Ishikawa (cell line): Measurements from ENCODE around the gene CCNI.

Source experiments
- CEBPB ChIP-seq: IDR thresholded peaks from 2 replicates; pipeline ENCODE4 v1.6.1; 2012
- CREB1 ChIP-seq: IDR thresholded peaks from 2 replicates; pipeline ENCODE4 v1.6.1; 2012; ENCODE audit warnings: low read depth
- EGR1 ChIP-seq: IDR thresholded peaks from 2 replicates; pipeline ENCODE4 v1.6.1; 2012
- EP300 ChIP-seq: IDR thresholded peaks from 2 replicates; pipeline ENCODE4 v1.6.1; 2012; ENCODE audit warnings: borderline replicate concordance
- FOXM1 ChIP-seq: IDR thresholded peaks from 2 replicates; pipeline ENCODE4 v1.6.1; 2012; ENCODE audit warnings: low read depth, borderline replicate concordance
- MAX ChIP-seq: IDR thresholded peaks from 2 replicates; pipeline ENCODE4 v1.6.1; 2012
- NFIC ChIP-seq: IDR thresholded peaks from 2 replicates; pipeline ENCODE4 v1.6.1; 2012
- RAD21 ChIP-seq: IDR thresholded peaks from 2 replicates; pipeline ENCODE4 v1.6.1; 2012; ENCODE audit warnings: low read depth
- REST ChIP-seq: IDR thresholded peaks from 2 replicates; pipeline ENCODE4 v1.6.1; 2012; ENCODE audit warnings: low read depth, mild to moderate bottlenecking
- TAF1 ChIP-seq: IDR thresholded peaks from 2 replicates; pipeline ENCODE4 v1.6.1; 2012; ENCODE audit warnings: low read depth, mild to moderate bottlenecking
- TCF12 ChIP-seq: IDR thresholded peaks from 2 replicates; pipeline ENCODE4 v1.6.1; 2012; ENCODE audit warnings: low read depth
- TEAD4 ChIP-seq: IDR thresholded peaks from 2 replicates; pipeline ENCODE4 v1.6.1; 2012
- USF1 ChIP-seq: IDR thresholded peaks from 2 replicates; pipeline ENCODE4 v1.6.1; 2012
- YY1 ChIP-seq: IDR thresholded peaks from 2 replicates; pipeline ENCODE4 v1.6.1; 2012; ENCODE audit warnings: low read depth
- ZBTB7A ChIP-seq: IDR thresholded peaks from 2 replicates; pipeline ENCODE4 v1.6.1; 2012; ENCODE audit warnings: low read depth

Gene CCNI

GRCh38 chr4:77100234-77100633 is 24.4 kb upstream of the CCNI start:
- TF ChIP-seq REST: no peak
- TF ChIP-seq MAX: no peak
- no peak for TF ChIP-seq CREB1
- TF ChIP-seq EGR1: no peak
- no peak for TF ChIP-seq TEAD4
- no peak for TF ChIP-seq RAD21
- TF ChIP-seq ZBTB7A: no peak
- no peak for TF ChIP-seq USF1
- TF ChIP-seq FOXM1: no peak
- TF ChIP-seq NFIC: no peak
- no peak for TF ChIP-seq TAF1

GRCh38 chr4:77097611-77098010 is 21.8 kb upstream of the CCNI start:
- no peak for TF ChIP-seq NFIC
- no peak for TF ChIP-seq EGR1
- no peak for TF ChIP-seq TEAD4
- TF ChIP-seq CREB1: no peak
- TF ChIP-seq TCF12: no peak
- TF ChIP-seq YY1: no peak
- no peak for TF ChIP-seq TAF1
- no peak for TF ChIP-seq EP300
- TF ChIP-seq REST: no peak
- no peak for TF ChIP-seq ZBTB7A
- TF ChIP-seq FOXM1: no peak
- TF ChIP-seq USF1: no peak
- no peak for TF ChIP-seq MAX
- TF ChIP-seq CEBPB: no peak
- no peak for TF ChIP-seq RAD21

- peak; percentile 86 for TF ChIP-seq RAD21
- no peak for TF ChIP-seq CREB1
- TF ChIP-seq REST: no peak
- 0 out of 2 replicates have a peak, but pooled peaks have one; percentile 13 for TF ChIP-seq TEAD4
- no peak for TF ChIP-seq FOXM1
- no peak for TF ChIP-seq CEBPB
- peak; percentile 35; the same call in 1 of the 2 replicates for TF ChIP-seq YY1
These were observed 19.5 kb upstream of the CCNI start for GRCh38 chr4:77095101-77095821.

- TF ChIP-seq TEAD4 (no peak), NFIC (no peak), EGR1 (no peak), TCF12 (no peak), FOXM1 (no peak), TAF1 (no peak), CREB1 (no peak)
These were observed 18.7 kb upstream of the CCNI start for GRCh38 chr4:77094496-77094895.

GRCh38 chr4:77093401-77093800 is 17.6 kb upstream of the CCNI start:
- no peak for TF ChIP-seq USF1
- no peak for TF ChIP-seq EP300
- no peak for TF ChIP-seq YY1
- TF ChIP-seq TCF12: no peak
- no peak for TF ChIP-seq FOXM1
- TF ChIP-seq REST: no peak
